Esophagus muscularis mucosa (tissue), 4 donors: ENCODE results near the gene MPV17. TPM values are rescaled to one million over a fixed set of nuclear protein-coding genes. Genes with fewer than 3 reads are reported as not detected.
A peak's percentile ranks its signal among the peaks of the same experiment; 100 is the strongest.

Experiments used
- DNase-seq: peaks from one replicate; pipeline ENCODE4 v3.0.0-alpha.2; 2017; ENCODE audit errors: extremely low spot score
- H3K27ac ChIP-seq, 4 donors: fragments of 200-600 bp; sonication (generic); replicated peaks in 1 of 4; 1 replicate in 3 of 4; 2 replicates in 1 of 4; pipeline ENCODE4 v1.5.1; 2016 to 2019; ENCODE audit warnings: mild to moderate bottlenecking in 1 of 4
- H3K27me3 ChIP-seq, 4 donors: fragments of 200-600 bp; sonication (generic); one replicate each; pipeline versions ENCODE4 v1.5.1 to v1.6.0; 2016 to 2019
- H3K36me3 ChIP-seq, 4 donors: fragments of 200-600 bp; sonication (generic); one replicate each; pipeline ENCODE4 v1.5.1; 2016 to 2019
- H3K4me1 ChIP-seq, 4 donors: fragments of 200-600 bp; sonication (generic); one replicate each; pipeline ENCODE4 v1.5.1; 2016 to 2019
- H3K4me3 ChIP-seq, 4 donors: fragments of 200-600 bp; sonication (generic); 1 replicate in 2 of 4; 2 replicates in 2 of 4; pipeline ENCODE4 v1.5.1; 2016 to 2019; ENCODE audit warnings: mild to moderate bottlenecking in 4 of 4, moderate library complexity in 1 of 4
- H3K9me3 ChIP-seq, 4 donors: fragments of 200-600 bp; sonication (generic); 1 replicate in 3 of 4; 2 replicates in 1 of 4; pipeline ENCODE4 v1.5.1; 2016 to 2019
- CTCF ChIP-seq, 3 experiments: fragments of 200-600 bp in 2 of 3; fragments of 450-650 bp in 1 of 3; sonication (generic) in 2 of 3; IDR thresholded peaks; one replicate each; pipeline ENCODE4 v1.5.1; 2017 to 2019; ENCODE audit warnings: antibody characterized with exemption in 3 of 3, mild to moderate bottlenecking in 2 of 3, moderate library complexity in 1 of 3
- EP300 ChIP-seq: sonication (generic); formaldehyde crosslinking; IDR thresholded peaks from one replicate; pipeline ENCODE4 v1.6.1; 2017; ENCODE audit warnings: antibody characterized with exemption
- POLR2A ChIP-seq: fragments of 450-650 bp; IDR thresholded peaks from one replicate; pipeline ENCODE4 v1.6.1; 2017; ENCODE audit warnings: antibody characterized with exemption, moderate library complexity, mild to moderate bottlenecking, low read depth
- POLR2AphosphoS5 ChIP-seq, 2 donors: sonication (generic); formaldehyde crosslinking; IDR thresholded peaks; one replicate each; pipeline ENCODE4 v1.6.1; 2017; ENCODE audit warnings: antibody characterized with exemption in 2 of 2
- WGBS: methylation state at CpG from one replicate; pipeline ENCODE4 v1.1.5; 2018; 5-methylcytosine and 5-hydroxymethylcytosine counted together
- intact Hi-C: fragments of 100-400 bp; cut with DNase I; formaldehyde crosslinking; loops from one replicate; pipeline ENCODE4 v1.15.1; 2023
- total RNA-seq, 4 donors: library from RNA; depleted of rRNA; stranded (reverse); fragments of >200 nt; gene quantifications; one replicate each; pipeline versions ENCODE4 v1.1.0 to v1.2.1, GENCODE V29; 2016

Gene MPV17
- total RNA-seq, 4 donors from 2014 or later: 46.7 to 70.2 (median 60.6) TPM

- Histone ChIP-seq H3K4me1 (peaks cover 35 to 40% (median 40%) of the 10 kb centered on the region in 4 donors), H3K27me3 (peaks cover 0 to 100% (median 61%) of the 10 kb centered on the region in 4 donors), H3K4me3 (peak within 1 kb of the TSS; percentile 49 to 56 (median 54)), H3K9me3 (no peaks in the 10 kb centered on the region), H3K27ac (no peak within 1 kb of the TSS), H3K36me3 (no peaks in the 10 kb centered on the region)
- DNase-seq: no peak
- TF ChIP-seq CTCF (IDR thresholded peaks at IDR 0.05) (no peak), POLR2A (no peak), EP300 (no peak), POLR2AphosphoS5 (IDR thresholded peaks at IDR 0.05) (no peak)
- intact Hi-C loops: loop anchor here (10.0 kb wide), 1 partner anchor 818 kb away; no protein-coding TSS in a partner anchor
- WGBS: 1% methylated on average over 16 of the region's 96 CpGs
Measured at GRCh38 chr2:27262379-27263286, 60.3 kb downstream of the MPV17 start, which contains the start of gene SLC30A3. TSS of gene SLC30A3 (minus strand) at chr2:27263047. CDS start at chr2:27262906, 141 bp downstream.

- 16% methylated on average over 8 of the region's 40 CpGs for WGBS
Measured at GRCh38 chr2:27261926-27262298, 61.0 kb downstream of the MPV17 start.

GRCh38 chr2:27261241-27261925, 61.5 kb downstream of the MPV17 start:
- Histone ChIP-seq H3K27me3 (peaks cover 0 to 100% (median 60%) of the 10 kb centered on the region in 4 donors), H3K27ac (no peak overlapping the region), H3K4me3 (peak overlapping the region in 2 of 4 donors; percentile 53 to 56), H3K4me1 (peaks cover 35 to 40% (median 40%) of the 10 kb centered on the region in 4 donors), H3K9me3 (no peaks in the 10 kb centered on the region), H3K36me3 (no peaks in the 10 kb centered on the region)
- WGBS: 53% methylated on average over 11 of the region's 11 CpGs
- TF ChIP-seq POLR2A: no peak
- TF ChIP-seq POLR2AphosphoS5 (IDR thresholded peaks at IDR 0.05): no peak
- no peak for TF ChIP-seq EP300
- no peak for TF ChIP-seq CTCF (IDR thresholded peaks at IDR 0.05)
- intact Hi-C loops: loop anchor here (10.0 kb wide), 1 partner anchor 817 kb away; no protein-coding TSS in a partner anchor
- DNase-seq: no peak

More at GRCh38 chr2:27261926-27262298, 61.0 kb downstream of the MPV17 start:
- intact Hi-C loops: loop anchor here (10.0 kb wide), 1 partner anchor 817 kb away; no protein-coding TSS in a partner anchor
- Histone ChIP-seq H3K27ac (no peak overlapping the region), H3K4me3 (peak overlapping the region; percentile 49 to 56 (median 54)), H3K27me3 (peaks cover 0 to 100% (median 61%) of the 10 kb centered on the region in 4 donors), H3K36me3 (no peaks in the 10 kb centered on the region), H3K9me3 (no peaks in the 10 kb centered on the region), H3K4me1 (peaks cover 35 to 40% (median 40%) of the 10 kb centered on the region in 4 donors)
- no peak for DNase-seq
- TF ChIP-seq CTCF (IDR thresholded peaks at IDR 0.05) (no peak), EP300 (no peak), POLR2A (no peak), POLR2AphosphoS5 (IDR thresholded peaks at IDR 0.05) (no peak)

Other genes with a start within 250 kb of the MPV17 start
- 100 to 1,000 TPM; 126 to 288 (median 168) TPM for gene EMILIN1, start 244.5 kb downstream of the MPV17 start, total RNA-seq
- 1 to 10 TPM; 1.2 to 6.3 (median 1.7) TPM for gene KHK, start 236.3 kb downstream of the MPV17 start, total RNA-seq
- 1 to 10 TPM in 1 of 4 donors, under 1 TPM in 2, not detected in 1; 0.50 to 1.4 (median 0.92) TPM for gene CGREF1, start 204.0 kb downstream of the MPV17 start, total RNA-seq
- gene ABHD1, start 199.3 kb downstream of the MPV17 start, total RNA-seq: under 1 TPM in 1 of 4 donors, not detected in 3; 0.92 TPM
- gene PREB, start 188.5 kb downstream of the MPV17 start, total RNA-seq: 10 to 100 TPM; 39.9 to 64.7 (median 48.3) TPM
- gene PRR30, start 183.7 kb downstream of the MPV17 start, total RNA-seq: not detected
- not detected for gene TCF23, start 174.1 kb downstream of the MPV17 start, total RNA-seq
- gene ATRAID, start 111.1 kb downstream of the MPV17 start, total RNA-seq: 100 to 1,000 TPM; 118 to 143 (median 130) TPM
- gene SLC5A6, start 110.8 kb downstream of the MPV17 start, total RNA-seq: 10 to 100 TPM in 3 of 4 donors, 1 to 10 TPM in 1; 7.5 to 21.5 (median 13.6) TPM
- gene CAD, start 105.7 kb downstream of the MPV17 start, total RNA-seq: 10 to 100 TPM; 12.4 to 28.3 (median 16.6) TPM
- gene SLC30A3, start 60.0 kb downstream of the MPV17 start, total RNA-seq: not detected
- gene DNAJC5G, start 47.7 kb downstream of the MPV17 start, total RNA-seq: under 1 TPM in 1 of 4 donors, not detected in 3; 0.42 TPM
- under 1 TPM in 1 of 4 donors, not detected in 3; 0.32 TPM for gene TRIM54, start 40.7 kb downstream of the MPV17 start, total RNA-seq
- gene UCN, start 14.7 kb downstream of the MPV17 start, total RNA-seq: 1 to 10 TPM; 1.8 to 6.1 (median 3.3) TPM
- 10 to 100 TPM; 27.5 to 44.3 (median 31.6) TPM for gene GTF3C2, start 33.7 kb upstream of the MPV17 start, total RNA-seq
- 10 to 100 TPM; 39.0 to 50.1 (median 44.9) TPM for gene EIF2B4, start 47.2 kb upstream of the MPV17 start, total RNA-seq
- 100 to 1,000 TPM in 3 of 4 donors, 10 to 100 TPM in 1; 84.7 to 151 (median 124) TPM for gene SNX17, start 47.5 kb upstream of the MPV17 start, total RNA-seq
- gene ZNF513, start 57.6 kb upstream of the MPV17 start, total RNA-seq: 10 to 100 TPM in 3 of 4 donors, 1 to 10 TPM in 1; 8.3 to 14.5 (median 11.4) TPM
- 10 to 100 TPM; 46.1 to 71.8 (median 62.7) TPM for gene PPM1G, start 86.5 kb upstream of the MPV17 start, total RNA-seq
- gene NRBP1, start 105.5 kb upstream of the MPV17 start, total RNA-seq: 10 to 100 TPM; 74.8 to 96.0 (median 85.8) TPM
- gene KRTCAP3, start 119.3 kb upstream of the MPV17 start, total RNA-seq: under 1 TPM in 1 of 4 donors, not detected in 3; 0.45 TPM
- 10 to 100 TPM; 12.1 to 29.7 (median 25.0) TPM for gene IFT172, start 166.6 kb upstream of the MPV17 start, total RNA-seq
- gene FNDC4, start 172.1 kb upstream of the MPV17 start, total RNA-seq: 10 to 100 TPM in 2 of 4 donors, 1 to 10 TPM in 2; 3.3 to 12.6 (median 9.8) TPM
- under 1 TPM in 1 of 4 donors, not detected in 3; 0.23 TPM for gene GCKR, start 173.7 kb upstream of the MPV17 start, total RNA-seq